Measurements from ENCODE around the gene HAUS7.

The HAUS7 gene

DNA sequence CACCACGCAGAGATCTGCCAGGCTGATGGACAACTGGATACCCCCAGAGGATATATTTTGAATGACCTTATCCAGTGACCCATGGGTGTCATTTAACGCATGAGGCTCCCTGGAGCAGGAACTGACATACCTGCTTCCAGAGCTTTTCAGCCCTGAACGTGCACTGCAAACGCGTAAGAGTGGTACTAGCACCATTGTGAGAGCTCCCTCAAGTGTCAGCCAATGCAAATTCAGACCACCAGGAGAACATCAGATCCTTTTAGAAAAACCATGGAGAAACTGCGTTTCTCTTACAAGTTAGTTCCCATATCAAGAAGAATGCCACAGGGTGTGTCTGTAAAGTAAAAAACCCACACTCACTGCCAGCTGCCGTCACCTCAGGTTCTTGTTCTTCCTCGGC, 31.8 kb downstream of the HAUS7 start:
- DNase-seq (ENCODE audit: low read depth) = no peak

DNA sequence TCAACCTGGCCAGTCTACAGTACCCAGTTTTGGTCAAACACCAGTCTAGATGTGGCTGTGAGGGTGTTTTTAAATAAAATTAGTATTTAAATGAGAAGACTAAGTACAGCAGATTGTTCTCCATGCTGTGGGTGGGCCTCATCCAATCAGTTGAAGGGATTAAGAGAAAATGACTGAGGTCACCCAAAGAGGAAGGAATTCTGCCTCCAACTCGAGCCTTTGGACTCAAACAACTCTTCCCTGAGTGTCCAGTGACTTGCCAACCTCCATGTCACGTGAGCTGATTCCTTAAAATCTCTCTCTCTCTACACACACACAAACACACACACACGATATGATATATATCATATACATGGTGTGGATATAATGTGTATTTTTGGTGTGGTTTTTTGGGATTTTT, 34.5 kb downstream of the HAUS7 start:
- no peak for DNase-seq (ENCODE audit: low read depth)

DNA sequence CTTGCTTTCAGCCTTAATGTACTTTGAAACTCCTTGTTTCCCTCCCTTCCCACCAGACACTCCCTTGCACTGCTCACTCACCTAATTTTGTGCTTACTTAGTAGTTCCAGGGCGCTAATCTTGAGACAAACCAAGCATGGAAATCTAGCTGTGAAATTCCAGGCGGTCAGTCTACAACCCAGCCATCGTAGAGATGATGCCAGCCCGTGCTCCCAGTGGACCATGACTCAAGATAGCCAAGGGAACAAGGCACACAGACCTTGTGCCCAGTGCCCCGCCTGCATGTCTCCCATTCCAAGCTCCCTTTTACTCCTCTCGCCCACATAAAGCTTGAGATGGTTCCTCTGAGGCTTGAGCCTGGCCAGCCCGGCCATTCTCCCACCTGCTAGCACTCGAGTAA, 35.6 kb downstream of the HAUS7 start:
- no peak for DNase-seq (ENCODE audit: low read depth)

DNA sequence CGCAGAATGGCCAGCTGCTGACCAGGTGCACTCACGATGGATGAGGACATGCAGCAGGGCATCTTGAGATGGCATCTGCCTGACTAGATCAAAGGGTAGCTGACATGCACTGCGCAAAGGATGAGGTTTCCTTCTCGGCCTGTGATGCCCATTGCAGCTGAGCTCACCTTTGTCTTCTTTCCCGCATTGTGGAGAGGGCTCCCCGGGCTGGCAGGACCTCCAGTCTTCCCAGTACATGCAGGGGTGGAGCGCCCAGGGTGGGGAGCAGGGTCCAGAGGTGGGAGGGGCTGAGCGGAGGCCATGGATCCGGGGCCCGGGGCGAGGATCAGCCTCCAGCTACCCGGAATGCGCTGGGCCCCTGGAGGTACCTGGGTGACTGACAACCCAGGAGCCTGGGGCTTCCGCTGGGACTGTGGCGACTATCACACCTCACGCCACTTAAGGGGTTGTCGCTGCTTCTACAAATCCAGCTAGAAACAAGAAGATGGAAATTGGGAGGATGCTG, 36.5 kb downstream of the HAUS7 start:
- no peak for DNase-seq (ENCODE audit: low read depth)

DNA sequence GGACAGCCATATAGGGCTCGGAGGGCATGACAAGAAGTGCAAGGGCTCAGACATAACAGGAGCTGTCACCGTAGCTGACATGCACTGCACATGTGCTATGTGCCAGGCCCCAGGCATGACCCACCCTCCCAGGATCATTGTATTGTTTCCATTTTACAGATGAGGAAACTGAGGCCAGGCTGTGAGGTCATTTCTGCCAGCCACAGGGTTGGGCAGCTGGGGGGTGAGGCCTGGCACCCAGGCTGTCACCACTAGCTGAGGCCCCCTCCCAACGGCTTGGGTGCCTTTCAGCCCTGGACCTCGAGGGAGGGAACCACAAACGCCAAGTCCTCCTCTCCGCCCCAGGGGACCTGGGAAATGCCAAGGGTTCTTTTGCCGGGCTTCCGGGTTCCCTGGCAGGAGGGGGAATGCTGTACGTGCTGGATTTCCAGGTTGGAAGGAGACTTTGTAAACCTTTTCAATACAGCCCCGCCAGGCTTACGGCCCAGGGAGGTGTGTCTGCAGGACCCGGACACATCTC, 37.2 kb downstream of the HAUS7 start:
- DNase-seq (ENCODE audit: low read depth) = no peak

DNA sequence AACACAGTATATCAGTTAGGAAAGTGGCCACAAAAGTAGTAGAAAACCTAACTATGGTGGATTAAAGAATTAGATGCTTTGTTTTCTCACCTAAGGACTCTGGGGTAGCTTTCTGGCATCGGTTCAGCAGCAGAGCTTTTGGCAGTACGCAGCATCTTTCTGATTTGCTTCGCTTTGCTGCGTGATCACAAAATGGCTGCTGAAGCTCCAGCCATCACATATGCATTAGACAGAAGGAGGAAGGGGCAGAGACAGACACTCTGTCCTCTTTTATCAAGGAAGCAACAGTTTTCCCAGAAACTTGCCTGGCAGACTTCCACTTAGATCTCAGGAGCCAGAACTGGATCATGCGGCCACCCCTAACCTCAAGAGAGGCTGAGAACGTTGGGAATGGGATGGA, 39.6 kb downstream of the HAUS7 start:
- no peak for DNase-seq (ENCODE audit: low read depth)

DNA sequence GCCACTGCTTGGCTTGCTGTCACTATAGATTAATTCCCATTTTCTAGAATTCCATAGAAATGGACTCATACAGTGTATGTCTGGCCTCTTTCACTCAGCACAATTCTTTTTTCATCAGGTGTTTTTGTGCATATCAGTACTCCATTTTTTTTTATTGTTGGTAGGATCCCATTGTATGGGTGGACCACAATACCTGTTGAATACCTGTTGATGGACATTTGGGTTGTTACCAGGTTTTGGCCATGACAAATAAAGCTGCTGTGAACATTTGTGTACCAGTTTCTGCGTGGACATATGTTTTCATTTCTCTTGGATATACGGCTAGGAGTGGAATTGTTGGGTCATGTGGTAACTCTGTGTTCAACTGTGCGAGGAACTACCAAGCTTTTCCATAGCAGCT, 44.2 kb downstream of the HAUS7 start:
- DNase-seq (ENCODE audit: low read depth) = no peak

DNA sequence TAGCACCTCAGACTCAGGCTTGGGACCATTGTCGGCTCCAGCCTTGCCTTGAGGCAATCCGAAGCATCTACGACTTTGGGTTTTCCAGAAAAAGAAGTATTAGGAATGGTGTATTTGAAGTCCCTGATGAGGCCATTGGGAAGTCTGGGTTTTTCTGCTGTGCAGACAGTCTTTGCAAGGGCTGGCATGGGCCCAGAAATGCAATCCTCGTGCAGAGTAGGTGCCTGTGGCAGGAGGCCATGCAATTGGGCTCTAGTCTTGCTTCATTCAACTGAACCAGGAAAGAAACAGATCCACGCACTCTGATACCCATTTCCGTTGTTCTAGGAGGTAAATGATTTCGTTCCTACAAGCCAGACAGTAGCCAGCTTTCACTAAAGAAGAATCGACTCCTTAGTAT, 46.7 kb downstream of the HAUS7 start:
- DNase-seq (ENCODE audit: low read depth) = peak; percentile 1

DNA sequence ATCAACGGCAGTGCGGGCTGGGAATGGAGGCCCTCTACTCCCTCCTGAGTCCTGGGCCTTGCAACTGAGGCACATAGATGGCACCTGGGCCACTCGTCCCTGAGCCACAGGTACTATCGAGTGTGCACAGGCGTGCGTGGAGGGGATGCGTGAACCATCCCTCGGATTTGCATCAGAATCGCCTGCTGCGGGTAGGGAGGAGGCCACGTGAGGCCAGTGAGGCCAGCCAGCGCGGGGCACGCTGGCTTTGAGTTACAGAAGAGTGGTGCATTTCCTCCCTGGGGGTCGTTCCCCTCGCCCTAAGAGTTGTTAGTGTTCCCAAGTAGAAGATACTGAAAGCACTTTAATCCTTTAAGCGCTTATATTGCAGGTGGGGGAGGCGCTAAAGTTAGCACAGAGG, 48.5 kb downstream of the HAUS7 start:
- no peak for DNase-seq (ENCODE audit: low read depth)

DNA sequence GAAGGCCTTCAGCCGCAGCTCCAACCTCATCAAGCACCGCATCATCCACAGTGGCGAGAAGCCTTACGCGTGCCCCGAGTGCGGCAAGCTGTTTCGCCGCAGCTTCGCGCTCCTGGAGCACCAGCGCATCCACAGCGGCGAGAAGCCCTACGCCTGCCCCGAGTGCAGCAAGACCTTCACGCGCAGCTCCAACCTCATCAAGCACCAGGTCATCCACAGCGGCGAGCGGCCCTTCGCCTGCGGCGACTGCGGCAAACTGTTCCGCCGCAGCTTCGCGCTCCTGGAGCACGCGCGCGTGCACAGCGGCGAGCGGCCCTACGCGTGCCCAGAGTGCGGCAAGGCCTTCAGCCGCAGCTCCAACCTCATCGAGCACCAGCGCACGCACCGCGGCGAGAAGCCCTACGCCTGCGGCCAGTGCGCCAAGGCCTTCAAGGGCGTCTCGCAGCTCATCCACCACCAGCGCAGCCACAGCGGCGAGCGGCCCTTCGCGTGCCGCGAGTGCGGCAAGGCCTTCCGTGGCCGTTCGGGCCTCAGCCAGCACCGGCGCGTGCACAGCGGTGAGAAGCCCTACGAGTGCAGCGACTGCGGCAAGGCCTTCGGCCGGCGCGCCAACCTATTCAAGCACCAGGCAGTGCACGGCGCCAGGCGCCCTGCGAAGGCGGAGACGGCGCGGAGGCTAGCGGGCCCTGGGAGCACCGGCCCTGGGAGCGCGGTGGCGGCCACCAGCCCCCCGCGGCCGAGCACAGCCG, 49.4 kb downstream of the HAUS7 start:
- DNase-seq (ENCODE audit: low read depth) = no peak

DNA sequence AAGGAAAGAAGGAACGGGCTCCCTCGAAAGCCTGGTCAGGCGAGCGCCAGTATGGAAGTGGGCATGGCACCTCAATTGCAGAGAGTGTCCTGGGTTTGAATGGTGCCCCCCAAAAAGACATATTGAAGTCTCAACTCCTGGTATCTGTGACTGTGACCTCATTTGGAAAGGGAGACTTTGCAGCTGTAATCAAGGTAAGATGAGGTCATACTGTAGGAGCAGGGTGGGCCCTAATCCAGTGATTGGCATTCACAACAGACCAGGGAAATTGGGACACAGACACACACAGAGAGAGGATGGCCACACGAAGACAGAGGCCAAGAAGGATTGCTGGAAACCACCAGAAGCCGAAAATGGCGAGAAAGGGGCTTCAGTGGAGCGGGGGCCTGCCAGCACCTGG, 52.7 kb downstream of the HAUS7 start:
- DNase-seq (ENCODE audit: low read depth) = no peak

DNA sequence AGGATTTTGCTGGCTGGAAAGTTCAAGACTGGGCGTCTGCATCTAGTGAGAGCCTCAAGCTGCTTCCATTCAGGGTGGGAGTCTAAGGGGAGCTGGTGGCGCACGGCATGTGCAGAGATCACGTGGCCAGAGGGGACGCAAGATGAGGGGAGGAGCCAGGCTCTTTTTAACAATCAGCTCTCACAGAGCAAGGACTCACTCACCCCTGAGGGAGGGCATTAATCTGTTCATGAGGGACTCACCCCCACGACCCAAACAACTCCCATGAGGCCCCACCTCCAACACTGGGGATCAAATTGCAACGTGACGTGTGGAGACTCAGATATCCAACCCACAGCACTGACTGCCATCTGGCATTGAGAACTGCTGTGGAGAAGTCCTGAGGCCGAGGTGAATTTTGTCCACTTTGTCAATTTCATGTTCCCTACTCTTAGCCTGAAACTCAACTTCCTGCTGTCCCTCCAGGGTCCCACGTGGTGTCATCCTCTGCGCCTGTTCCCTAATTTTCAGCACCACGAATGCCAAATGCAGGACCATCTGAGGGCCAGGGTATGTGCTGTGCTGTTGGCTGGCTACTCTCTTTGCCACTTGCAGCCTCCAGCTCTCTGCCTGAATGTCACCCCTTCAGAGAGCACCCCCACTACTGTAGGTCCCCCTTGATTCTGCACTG, 53.5 kb downstream of the HAUS7 start:
- no peak for DNase-seq (ENCODE audit: low read depth)

DNA sequence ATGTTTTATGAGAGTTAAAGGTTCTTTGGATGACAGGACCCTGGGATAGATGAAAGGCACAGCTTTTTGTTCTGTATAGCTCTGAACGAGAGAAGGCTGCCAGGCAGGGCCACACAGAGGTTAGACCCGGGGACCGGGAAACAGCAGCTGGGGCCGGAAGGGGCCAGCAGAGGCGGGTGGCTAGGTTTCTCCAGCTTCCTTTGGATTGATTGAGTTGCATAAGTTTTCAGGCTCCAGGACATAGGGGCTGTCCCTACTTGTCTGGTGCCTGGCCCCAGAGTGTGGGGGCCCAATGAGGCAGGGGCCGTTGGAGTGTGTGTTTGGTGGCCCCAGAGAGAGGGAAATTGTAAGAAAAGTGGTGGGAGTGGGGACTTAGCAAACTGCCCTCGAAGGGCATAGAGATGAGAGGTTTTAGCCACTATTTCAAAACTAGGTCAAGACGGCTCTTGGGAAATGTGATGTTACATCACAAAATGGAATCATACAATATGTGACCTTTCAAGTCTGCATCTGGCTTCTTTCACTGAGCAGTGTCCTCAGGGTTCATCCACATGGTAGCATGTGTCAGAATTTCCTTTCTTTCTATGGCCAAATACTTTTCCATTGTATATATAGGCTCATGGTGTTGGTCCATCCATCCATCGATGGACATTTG, 55.4 kb downstream of the HAUS7 start:
- DNase-seq (ENCODE audit: low read depth) = peak; percentile 74

DNA sequence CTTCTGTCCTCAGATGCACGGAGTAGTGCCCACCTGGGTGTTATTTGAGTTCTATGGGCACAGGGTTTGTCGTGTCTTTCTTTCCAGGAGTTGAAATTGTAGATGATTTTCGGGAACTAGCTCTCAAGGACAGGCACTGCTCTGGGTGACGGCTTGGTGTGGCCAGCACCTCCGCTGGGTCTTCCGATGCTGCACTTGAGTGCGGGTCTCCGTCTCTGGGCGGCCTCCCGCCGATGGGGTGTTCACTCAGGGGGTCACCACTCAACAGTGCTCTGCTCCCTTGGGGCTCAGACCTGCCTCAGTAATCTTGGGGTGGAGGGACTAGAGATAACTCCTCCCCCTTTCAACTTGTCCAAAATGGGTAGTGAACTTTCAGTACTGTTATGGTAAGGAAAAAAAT, 56.6 kb downstream of the HAUS7 start:
- no peak for DNase-seq (ENCODE audit: low read depth)

DNA sequence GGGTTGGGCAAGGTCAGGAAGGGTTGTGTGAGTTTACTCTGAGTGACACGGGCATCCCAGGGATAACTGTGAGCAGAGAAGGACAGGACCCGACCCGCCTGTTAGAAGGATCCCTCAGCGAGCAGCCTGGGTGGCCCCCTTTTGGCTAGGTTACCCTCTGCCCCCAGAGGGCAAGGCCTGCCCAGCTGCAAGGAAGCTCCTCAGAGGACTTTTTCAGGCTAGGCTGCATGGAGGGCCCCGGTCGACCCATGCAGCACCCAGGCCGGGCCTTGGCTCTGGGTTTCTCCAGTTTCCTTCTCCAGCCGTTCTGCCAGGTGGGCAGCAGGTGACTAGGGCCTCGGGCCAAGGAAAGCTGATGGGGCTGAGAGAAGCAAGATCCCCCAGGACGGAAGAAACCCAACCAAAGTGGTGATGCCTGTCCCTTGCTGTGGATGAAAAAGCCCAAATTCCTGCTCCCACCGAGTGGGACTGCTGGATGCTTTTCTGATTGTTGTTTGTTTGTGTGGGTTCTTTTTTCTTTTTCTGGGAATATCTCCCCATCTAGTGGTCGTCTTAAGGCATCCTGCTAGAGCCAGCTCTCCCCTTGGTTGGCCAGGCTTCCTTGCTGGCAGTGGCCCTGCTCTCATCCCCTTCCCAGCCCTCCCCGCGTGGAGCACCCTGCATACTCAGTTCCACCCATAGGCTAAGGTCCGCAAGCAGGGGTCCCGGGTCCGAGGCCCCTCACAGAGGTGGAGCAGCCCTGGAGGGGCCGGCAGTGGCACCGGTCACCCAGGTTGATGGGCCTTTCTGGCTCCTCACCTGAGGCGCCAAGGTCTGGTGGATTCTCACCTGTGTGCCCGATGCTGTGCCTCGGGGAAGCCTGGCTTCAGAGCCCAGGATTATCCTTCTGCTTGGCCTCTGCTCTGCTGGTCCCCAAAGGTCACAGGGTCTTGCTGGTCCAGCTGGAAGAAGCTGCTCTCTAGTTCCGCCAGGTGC, 57.3 kb downstream of the HAUS7 start:
- no peak for DNase-seq (ENCODE audit: low read depth)

DNA sequence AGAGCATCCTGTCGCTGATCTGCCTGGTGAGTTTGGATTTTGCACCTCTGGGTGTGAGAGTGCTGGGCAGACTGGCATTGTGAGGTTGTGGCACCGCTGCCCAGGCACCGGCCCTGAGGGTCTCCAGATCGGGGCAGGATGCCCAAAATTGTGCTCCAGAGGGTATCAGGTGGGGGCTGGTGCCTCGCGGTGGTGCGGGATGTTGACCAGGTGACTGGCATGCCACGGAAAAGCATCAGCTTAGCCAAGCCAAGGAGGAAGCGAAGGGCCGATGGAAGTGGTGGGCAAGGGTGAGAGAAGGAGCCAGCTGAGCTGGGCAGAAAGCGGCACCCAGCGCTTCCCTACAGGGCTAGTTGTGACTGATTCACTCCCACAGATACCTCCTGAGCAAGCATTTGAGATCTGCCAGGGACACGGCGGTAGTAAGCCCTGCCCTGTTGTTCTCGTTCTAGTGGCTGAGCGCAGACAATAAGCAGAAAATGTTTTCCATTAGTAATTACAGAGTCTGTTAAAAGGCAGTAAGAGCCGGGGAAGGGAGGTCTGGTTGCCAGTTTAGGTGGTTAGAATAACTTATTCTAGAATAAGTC, 58.3 kb downstream of the HAUS7 start:
- no peak for DNase-seq (ENCODE audit: low read depth)

DNA sequence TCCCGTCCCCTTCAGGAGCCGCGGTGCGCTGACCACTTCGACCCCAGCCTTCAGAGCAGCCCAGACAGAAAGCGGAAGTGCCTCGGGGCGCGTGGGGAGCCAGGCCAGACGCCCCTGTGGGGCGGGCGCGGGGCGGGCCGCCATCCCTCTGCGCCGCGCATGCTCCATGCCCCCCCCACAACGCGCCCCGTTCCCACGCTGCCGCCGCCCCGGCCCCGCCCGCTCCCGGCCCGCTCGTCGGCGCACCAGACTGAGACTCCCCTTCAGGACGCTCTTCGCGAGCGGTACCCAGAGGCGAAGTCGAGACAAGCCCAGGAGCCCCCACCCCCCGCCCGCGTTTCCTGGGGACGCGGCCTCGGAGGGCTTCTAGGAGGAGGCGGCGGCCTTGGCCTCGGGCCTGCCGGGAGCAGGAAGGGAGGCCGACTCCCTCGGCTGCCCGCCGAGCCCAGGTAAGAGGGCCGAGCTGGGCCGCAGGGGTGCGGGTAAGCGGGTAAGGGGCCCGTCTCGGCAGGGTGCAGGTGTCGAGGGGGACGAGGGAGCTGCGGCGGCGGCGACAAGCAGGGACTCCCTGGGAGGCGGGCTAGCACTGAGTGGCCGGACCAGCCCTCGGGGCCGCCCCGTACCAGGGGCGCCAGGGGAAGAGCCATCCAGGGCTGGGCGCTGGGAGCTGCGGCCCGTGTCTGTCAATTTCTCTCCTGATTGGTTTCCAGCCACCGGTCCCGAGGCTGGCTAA, 59.0 kb downstream of the HAUS7 start, which contains the start of gene ZFP92:
Gene ZFP92, plus strand, starts transcription at position 218 of the 733 bp plus-strand sequence. CDS start 6,851 bp downstream, outside the sequence.
- no peak for DNase-seq (ENCODE audit: low read depth)

DNA sequence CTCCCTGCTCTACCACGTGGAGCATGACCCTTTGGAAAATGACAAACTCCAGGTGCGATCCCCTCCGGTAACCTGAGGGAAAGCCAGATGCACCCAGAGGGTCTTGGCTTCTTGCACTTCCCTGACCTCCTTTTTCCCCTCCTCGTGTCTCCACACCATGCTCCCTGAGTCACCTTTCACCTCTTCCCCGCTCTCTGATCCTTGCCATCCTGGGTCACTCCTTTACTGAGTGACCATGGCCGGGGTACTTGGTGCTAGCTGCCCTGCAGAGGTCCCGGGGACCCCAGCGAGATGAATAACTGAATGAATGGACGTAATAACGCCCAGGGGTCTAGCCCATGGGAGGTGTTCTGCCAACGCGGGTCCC, 59.5 kb downstream of the HAUS7 start:
- no peak for DNase-seq (ENCODE audit: low read depth)

DNA sequence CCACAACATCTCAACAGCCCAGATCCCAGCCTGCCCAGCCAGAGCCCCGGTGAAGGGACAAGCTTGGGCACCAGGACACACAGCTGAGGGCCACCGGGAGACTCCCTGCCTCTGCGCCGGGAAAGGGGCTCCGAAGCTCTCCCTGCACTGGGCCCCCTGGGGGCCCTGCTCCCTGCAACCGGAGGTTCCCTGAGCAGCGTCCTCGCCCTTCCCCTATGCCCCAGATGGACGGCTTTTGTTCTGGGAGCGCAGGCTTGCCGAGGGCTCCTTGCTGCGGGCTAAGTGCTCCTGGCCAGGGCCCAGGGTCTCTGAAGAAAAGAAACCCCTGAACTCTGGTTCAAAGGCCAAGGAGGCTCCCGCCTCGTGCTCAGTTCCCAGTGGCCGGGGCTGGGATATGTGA, 60.0 kb downstream of the HAUS7 start:
- DNase-seq (ENCODE audit: low read depth) = no peak

DNA sequence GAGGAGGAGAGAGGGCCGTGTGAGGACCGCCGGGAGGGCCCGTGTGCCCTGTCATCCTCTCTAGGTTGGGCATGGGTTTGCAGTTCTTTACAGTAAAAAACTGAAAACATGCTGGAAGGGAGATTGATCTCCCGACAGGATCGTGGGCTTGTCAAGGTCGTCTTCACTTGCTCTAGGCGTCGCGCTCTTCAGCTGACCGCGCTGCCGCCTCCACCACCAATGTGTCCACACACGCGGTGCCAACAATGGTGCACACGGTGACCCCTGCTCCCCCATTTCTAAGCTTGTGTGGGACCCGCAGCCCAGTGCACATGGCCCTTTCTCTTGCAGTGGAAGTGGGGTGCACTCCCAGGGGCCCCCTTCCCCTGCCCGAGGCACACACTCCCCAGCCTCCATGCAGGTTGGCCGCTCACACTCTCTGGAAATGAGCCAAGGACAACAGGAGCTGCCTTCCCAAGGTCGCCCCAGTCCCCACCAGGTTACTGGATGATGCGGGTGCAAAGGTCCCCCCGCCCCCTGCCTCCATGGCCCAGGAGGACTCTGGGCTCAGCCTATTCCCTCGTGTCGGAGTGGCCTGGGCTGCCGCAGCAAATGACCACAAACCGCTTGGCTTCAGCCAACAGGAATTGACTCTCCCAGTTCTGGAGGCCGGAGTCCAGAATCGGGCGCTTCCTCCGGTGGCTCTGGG, 60.8 kb downstream of the HAUS7 start:
- DNase-seq (ENCODE audit: low read depth) = no peak
